HG03280 (cell line): ENCODE measurements around the gene POLR3E.
"Not testable (repeated sequence)": the region's sequence is repeated elsewhere in the genome, so short reads cannot be mapped to it uniquely, and the experiment has no call there.

Experiments used
- ATAC-seq: cut with Tn5 transposase; IDR thresholded peaks from one replicate; pipeline ENCODE4 v1.9.1; 2021; ENCODE audit warnings: mild to moderate bottlenecking, moderate library complexity; ENCODE audit not compliant: unreplicated experiment

The POLR3E gene

GRCh38 chr16:22292320-22292719 lies 4.9 kb upstream of the POLR3E start:
- ATAC-seq: no peak

- no peak for ATAC-seq
These were observed 3.8 kb upstream of the POLR3E start for GRCh38 chr16:22293137-22294106.

- no peak for ATAC-seq
These were observed 740 bp upstream of the POLR3E start for GRCh38 chr16:22296225-22297113.

GRCh38 chr16:22297871-22298733 lies 893 bp downstream of the POLR3E start:
- peak; percentile 37 for ATAC-seq

GRCh38 chr16:22299036-22299435 lies 1.8 kb downstream of the POLR3E start:
- no peak for ATAC-seq

GRCh38 chr16:22300427-22301071 lies 3.3 kb downstream of the POLR3E start:
- ATAC-seq: no peak

- not testable (repeated sequence) for ATAC-seq
These were observed 4.2 kb downstream of the POLR3E start for GRCh38 chr16:22301423-22301822.

GRCh38 chr16:22302776-22303363 lies 5.7 kb downstream of the POLR3E start:
- ATAC-seq: no peak

- ATAC-seq: no peak
These were observed 7.2 kb downstream of the POLR3E start for GRCh38 chr16:22304411-22304810.

GRCh38 chr16:22306788-22307187 lies 9.6 kb downstream of the POLR3E start:
- ATAC-seq: no peak

GRCh38 chr16:22307838-22308237 lies 10.6 kb downstream of the POLR3E start:
- ATAC-seq: no peak

GRCh38 chr16:22308824-22309520 lies 11.8 kb downstream of the POLR3E start:
- ATAC-seq: no peak

GRCh38 chr16:22311520-22311919 lies 14.3 kb downstream of the POLR3E start:
- no peak for ATAC-seq

GRCh38 chr16:22312897-22313781 lies 15.9 kb downstream of the POLR3E start:
- no peak for ATAC-seq

- ATAC-seq: no peak
These were observed 16.8 kb downstream of the POLR3E start for GRCh38 chr16:22313876-22314470.

- ATAC-seq: no peak
These were observed 17.7 kb downstream of the POLR3E start for GRCh38 chr16:22314661-22315626.

GRCh38 chr16:22315979-22316378 lies 18.8 kb downstream of the POLR3E start:
- ATAC-seq: no peak
